Body of pancreas (tissue), 4 donors: Measurements from ENCODE around the gene IL3. TPM values are rescaled to one million over a fixed set of nuclear protein-coding genes. Genes with fewer than 3 reads are reported as not detected.

Experiments
- ATAC-seq: fragments of 150-250 bp; one replicate; pipeline ENCODE4 v1.9.1; 2016
- DNase-seq, 4 donors: peaks; one replicate each; pipeline ENCODE4 v3.0.0-alpha.2; 2019
- H3K27ac ChIP-seq, 4 donors: fragments of 200-600 bp; sonication (generic); 1 replicate in 3 of 4; 2 replicates in 1 of 4; pipeline versions ENCODE4 v1.5.1 to v1.6.1; 2016 to 2019; ENCODE audit warnings: mild to moderate bottlenecking in 1 of 4, mixed read lengths in 1 of 4, moderate library complexity in 1 of 4
- H3K27me3 ChIP-seq, 2 donors: fragments of 200-600 bp; sonication (generic); one replicate each; pipeline ENCODE4 v1.6.0; 2016; ENCODE audit warnings: mild to moderate bottlenecking in 1 of 2
- H3K36me3 ChIP-seq, 2 donors: fragments of 200-600 bp; sonication (generic); replicated peaks in 1 of 2; 2 replicates each; pipeline ENCODE4 v1.5.1; 2016; ENCODE audit warnings: low read depth in 2 of 2; ENCODE audit not compliant: insufficient read depth in 1 of 2
- H3K4me1 ChIP-seq: fragments of 200-600 bp; sonication (generic); one replicate; pipeline ENCODE4 v1.6.0; 2016
- H3K4me3 ChIP-seq, 2 donors: fragments of 200-600 bp; sonication (generic); 1 replicate in 1 of 2; 2 replicates in 1 of 2; pipeline ENCODE4 v1.5.1; 2016 to 2019
- H3K9me3 ChIP-seq, 3 donors: fragments of 200-600 bp; sonication (generic); 1 replicate in 2 of 3; 2 replicates in 1 of 3; pipeline ENCODE4 v1.5.1; 2016
- POLR2A ChIP-seq, 3 donors: fragments of 450-650 bp; IDR thresholded peaks; one replicate each; pipeline ENCODE4 v1.6.1; 2016; ENCODE audit warnings: antibody characterized with exemption in 3 of 3, mild to moderate bottlenecking in 2 of 3
- WGBS, 2 donors: methylation state at CpG; one replicate each; pipeline ENCODE4 v1.1.5; 2017; 5-methylcytosine and 5-hydroxymethylcytosine counted together
- intact Hi-C: fragments of 100-400 bp; cut with DNase I; formaldehyde crosslinking; loops from one replicate; pipeline ENCODE4 v1.15.1; 2023
- total RNA-seq, 2 donors: library from RNA; depleted of rRNA; stranded (reverse); fragments of >200 nt; gene quantifications; one replicate each; pipeline ENCODE4 v1.1.0, GENCODE V29; 2016
- TF ChIP-seq, protein P1 (sequence below), 7 experiments: fragments of 450-650 bp in 4 of 7; fragments of 200-600 bp in 3 of 7; sonication (generic) in 3 of 7; IDR thresholded peaks; one replicate each; pipeline ENCODE4 v1.5.1; 2016 to 2019; ENCODE audit warnings: antibody characterized with exemption in 7 of 7

Gene IL3
- total RNA-seq, 2 donors from 2014 or later = not detected

DNA sequence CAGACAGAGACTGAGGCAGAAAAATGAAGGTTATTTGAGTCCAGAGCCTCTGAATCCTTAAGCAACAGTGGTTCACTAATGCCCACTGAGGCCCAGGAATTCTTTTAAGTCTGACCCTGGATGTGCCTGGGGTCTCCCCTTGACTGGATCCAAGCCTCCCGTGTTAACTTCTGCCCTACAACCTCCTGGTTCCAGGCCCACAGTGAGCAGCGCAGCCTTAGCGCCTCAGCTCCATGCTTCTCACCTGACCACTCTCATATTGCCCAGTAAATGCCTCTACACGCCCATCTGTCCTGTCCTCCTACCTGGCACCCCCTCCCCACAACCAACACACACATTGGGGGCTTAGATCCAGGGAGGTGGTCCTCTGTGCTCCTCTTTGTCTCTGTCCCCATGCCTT, 6.4 kb downstream of the IL3 start:
- TF ChIP-seq POLR2A (IDR thresholded peaks at IDR 0.05) = no peak
- TF ChIP-seq, protein P1, sequence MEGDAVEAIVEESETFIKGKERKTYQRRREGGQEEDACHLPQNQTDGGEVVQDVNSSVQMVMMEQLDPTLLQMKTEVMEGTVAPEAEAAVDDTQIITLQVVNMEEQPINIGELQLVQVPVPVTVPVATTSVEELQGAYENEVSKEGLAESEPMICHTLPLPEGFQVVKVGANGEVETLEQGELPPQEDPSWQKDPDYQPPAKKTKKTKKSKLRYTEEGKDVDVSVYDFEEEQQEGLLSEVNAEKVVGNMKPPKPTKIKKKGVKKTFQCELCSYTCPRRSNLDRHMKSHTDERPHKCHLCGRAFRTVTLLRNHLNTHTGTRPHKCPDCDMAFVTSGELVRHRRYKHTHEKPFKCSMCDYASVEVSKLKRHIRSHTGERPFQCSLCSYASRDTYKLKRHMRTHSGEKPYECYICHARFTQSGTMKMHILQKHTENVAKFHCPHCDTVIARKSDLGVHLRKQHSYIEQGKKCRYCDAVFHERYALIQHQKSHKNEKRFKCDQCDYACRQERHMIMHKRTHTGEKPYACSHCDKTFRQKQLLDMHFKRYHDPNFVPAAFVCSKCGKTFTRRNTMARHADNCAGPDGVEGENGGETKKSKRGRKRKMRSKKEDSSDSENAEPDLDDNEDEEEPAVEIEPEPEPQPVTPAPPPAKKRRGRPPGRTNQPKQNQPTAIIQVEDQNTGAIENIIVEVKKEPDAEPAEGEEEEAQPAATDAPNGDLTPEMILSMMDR (IDR thresholded peaks at IDR 0.05) = no peak
- Histone ChIP-seq H3K36me3 (no peaks in the 10 kb centered on the region), H3K4me1 (no peaks in the 10 kb centered on the region), H3K4me3 (no peak overlapping the region), H3K27ac (no peak overlapping the region), H3K9me3 (no peaks in the 10 kb centered on the region), H3K27me3 (no peaks in the 10 kb centered on the region)
- intact Hi-C loops = no loop called here
- 82 to 88% methylated on average over 4 of the region's 4 CpGs for whole genome bisulfite sequencing, 2 donors
- no peak for DNase-seq
- ATAC-seq = no peak

DNA sequence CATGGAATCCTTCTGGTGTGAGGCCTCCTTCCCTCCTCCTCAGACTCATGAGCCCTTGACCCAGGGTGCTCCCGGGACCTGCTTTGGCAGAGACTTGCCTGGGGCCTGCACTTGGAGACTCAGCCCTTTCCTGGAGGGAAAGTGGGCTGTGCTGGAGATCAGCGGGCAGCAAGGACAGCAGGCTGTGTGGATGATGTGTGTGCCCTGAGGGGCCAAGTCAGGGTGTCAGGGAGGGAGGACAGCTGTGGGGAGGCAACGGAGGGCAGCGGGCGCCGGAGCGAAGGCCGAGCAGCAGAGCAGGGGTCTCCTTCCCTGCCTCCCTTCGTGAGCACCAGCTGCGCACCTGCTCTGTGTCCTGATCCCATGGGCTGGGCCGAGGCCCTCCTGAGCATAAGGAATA, 7.0 kb downstream of the IL3 start:
- intact Hi-C loops = no loop called here
- H3K36me3 ChIP-seq = no peaks in the 10 kb centered on the region
- no peaks in the 10 kb centered on the region for H3K27me3 ChIP-seq
- ATAC-seq (no peak), DNase-seq (no peak)
- H3K4me3 ChIP-seq = no peak overlapping the region
- no peaks in the 10 kb centered on the region for H3K9me3 ChIP-seq
- H3K27ac ChIP-seq = no peak overlapping the region
- no peak for TF ChIP-seq POLR2A (IDR thresholded peaks at IDR 0.05)
- TF ChIP-seq, protein P1 (IDR thresholded peaks at IDR 0.05) = no peak
- H3K4me1 ChIP-seq = no peaks in the 10 kb centered on the region
- 82% methylated on average over 8 to 11 of the region's 11 CpGs for WGBS, 2 donors

DNA sequence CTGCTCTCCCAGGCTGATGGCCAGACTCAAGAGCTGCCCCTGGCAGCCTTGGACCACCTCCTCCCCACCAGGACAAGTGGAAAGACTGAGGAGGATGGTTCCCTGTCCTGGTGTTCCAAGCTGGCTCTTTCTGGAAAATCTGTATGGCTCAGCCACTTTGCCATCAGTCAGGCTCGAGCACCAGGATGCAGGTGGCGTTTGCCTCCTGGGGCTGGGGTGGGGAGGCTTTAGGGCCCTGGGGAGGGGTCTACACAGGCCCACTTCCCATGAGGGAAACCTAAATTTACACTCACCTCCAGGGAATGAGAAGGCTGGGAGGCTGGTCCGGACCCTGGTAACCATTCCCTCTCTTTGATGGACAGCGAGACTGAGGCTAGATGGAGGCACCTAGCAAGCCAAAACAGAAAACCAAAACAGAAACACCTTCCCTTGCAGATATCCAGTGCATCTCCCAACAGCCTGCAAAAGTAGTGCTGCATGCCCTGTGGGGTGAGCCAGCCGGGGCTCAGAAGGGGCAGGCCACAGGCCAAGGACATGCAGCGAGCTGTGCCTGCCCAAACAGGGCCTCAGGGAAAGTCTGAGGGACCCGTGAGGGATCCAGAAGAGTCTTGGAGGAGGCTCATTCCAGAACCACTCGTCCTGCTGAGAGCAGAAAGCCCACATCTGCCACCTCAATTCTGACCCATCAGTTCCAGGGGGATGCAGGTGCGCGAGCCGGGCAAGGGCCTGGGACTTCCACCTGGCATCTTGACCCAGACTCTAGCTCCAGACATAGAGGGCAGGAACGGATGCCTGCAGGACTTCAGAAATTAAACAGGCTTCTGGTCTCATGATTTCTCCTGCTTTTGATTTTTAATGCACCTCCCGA, 7.7 kb downstream of the IL3 start:
- DNase-seq = no peak
- H3K27me3 ChIP-seq = no peaks in the 10 kb centered on the region
- no peak for ATAC-seq
- H3K36me3 ChIP-seq = no peaks in the 10 kb centered on the region
- TF ChIP-seq, protein P1 (IDR thresholded peaks at IDR 0.05) = no peak
- TF ChIP-seq POLR2A (IDR thresholded peaks at IDR 0.05) = no peak
- H3K27ac ChIP-seq = no peak overlapping the region
- no peak overlapping the region for H3K4me3 ChIP-seq
- H3K9me3 ChIP-seq = no peaks in the 10 kb centered on the region
- peaks cover 2% of the 10 kb centered on the region for H3K4me1 ChIP-seq
- intact Hi-C loops = no loop called here
- WGBS, 2 donors = 76 to 83% methylated on average over 11 to 13 of the region's 13 CpGs

DNA sequence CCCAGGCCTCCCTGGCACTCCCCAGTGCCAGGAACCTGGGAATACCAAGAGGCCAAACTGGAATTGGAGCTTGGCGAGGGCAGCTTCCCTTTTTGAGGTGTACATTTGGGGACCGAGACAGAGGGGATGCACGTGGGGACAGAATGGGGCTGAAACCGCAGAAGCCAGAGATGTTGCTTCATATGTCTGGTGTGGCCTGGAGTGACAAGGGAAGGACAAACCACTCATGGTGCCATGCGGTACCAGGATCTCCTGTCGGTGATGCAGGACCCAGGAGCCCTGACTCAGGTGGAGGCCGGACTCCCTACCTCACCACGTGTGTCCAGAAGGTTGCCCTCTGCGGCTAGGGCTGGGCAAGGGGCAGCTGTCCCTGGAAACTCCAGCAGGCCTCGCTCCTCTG, 9.1 kb downstream of the IL3 start:
- H3K27ac ChIP-seq = no peak overlapping the region
- peaks cover 8% of the 10 kb centered on the region for H3K4me1 ChIP-seq
- H3K9me3 ChIP-seq = no peaks in the 10 kb centered on the region
- DNase-seq (no peak), ATAC-seq (no peak)
- TF ChIP-seq POLR2A (IDR thresholded peaks at IDR 0.05) = no peak
- TF ChIP-seq, protein P1 (IDR thresholded peaks at IDR 0.05) = no peak
- 81 to 82% methylated on average over 7 to 9 of the region's 10 CpGs for WGBS, 2 donors
- H3K4me3 ChIP-seq = no peak overlapping the region
- intact Hi-C loops = no loop called here
- H3K36me3 ChIP-seq = no peaks in the 10 kb centered on the region
- no peaks in the 10 kb centered on the region for H3K27me3 ChIP-seq

DNA sequence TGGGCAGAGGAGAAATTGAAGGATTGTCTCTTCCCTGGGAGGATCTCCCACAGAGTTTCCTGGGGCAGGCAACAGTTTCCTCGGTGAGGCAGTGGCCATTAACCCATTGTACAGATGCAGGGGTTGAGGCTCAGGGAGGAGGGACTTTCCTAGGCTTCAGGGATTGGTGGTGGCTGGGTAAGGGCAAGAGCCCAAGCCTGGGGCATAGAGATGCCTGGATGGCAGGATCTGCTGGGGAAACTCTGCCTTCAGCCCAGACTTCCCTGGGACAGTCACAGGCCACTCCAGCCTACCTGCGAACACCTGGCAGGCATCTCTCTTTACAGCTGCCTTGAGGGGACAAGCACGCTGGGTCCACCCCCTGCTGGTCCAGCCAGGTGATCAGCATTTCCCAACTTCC, 9.5 kb downstream of the IL3 start:
- ATAC-seq = no peak
- Histone ChIP-seq H3K4me3 (no peak overlapping the region), H3K36me3 (no peaks in the 10 kb centered on the region), H3K4me1 (peaks cover 8% of the 10 kb centered on the region), H3K27me3 (no peaks in the 10 kb centered on the region), H3K9me3 (no peaks in the 10 kb centered on the region), H3K27ac (no peak overlapping the region)
- TF ChIP-seq, protein P1 (IDR thresholded peaks at IDR 0.05) = no peak
- no peak for TF ChIP-seq POLR2A (IDR thresholded peaks at IDR 0.05)
- intact Hi-C loops = no loop called here
- 68 to 74% methylated on average over 2 to 3 of the region's 3 CpGs for WGBS, 2 donors
- no peak for DNase-seq
